NB4 (cell line): ENCODE data around the gene UBE2C.

Source experiments
- DNase-seq: peaks from one replicate; pipeline ENCODE4 v3.0.0; 2010; ENCODE audit warnings: low read depth
- H3K4me3 ChIP-seq: one replicate; pipeline ENCODE4 v1.5.1; 2011; ENCODE audit warnings: mild to moderate bottlenecking, low read depth, low read length, moderate library complexity
- CTCF ChIP-seq: IDR thresholded peaks from one replicate; pipeline ENCODE4 v1.5.1; 2012; ENCODE audit warnings: low read depth, low read length
- MYC ChIP-seq: IDR thresholded peaks from 2 replicates; pipeline ENCODE4 v1.6.1; 2011; ENCODE audit warnings: low read depth, low read length
- POLR2A ChIP-seq: IDR thresholded peaks from 2 replicates; pipeline ENCODE4 v1.6.1; 2011; ENCODE audit warnings: mild to moderate bottlenecking; ENCODE audit not compliant: insufficient read length; ENCODE audit errors: extremely low read depth
- TF ChIP-seq, protein P1 (sequence below): IDR thresholded peaks from 2 replicates; pipeline ENCODE4 v1.6.1; 2011; ENCODE audit warnings: low read depth, low read length

Gene UBE2C

GRCh38 chr20:45861221-45862075, 49.0 kb downstream of the UBE2C start:
- TF ChIP-seq, protein P1, sequence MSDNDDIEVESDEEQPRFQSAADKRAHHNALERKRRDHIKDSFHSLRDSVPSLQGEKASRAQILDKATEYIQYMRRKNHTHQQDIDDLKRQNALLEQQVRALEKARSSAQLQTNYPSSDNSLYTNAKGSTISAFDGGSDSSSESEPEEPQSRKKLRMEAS, result no peak
- TF ChIP-seq MYC, result no peak
- no peak for DNase-seq
- H3K4me3 ChIP-seq, result no peak overlapping the region

DNA sequence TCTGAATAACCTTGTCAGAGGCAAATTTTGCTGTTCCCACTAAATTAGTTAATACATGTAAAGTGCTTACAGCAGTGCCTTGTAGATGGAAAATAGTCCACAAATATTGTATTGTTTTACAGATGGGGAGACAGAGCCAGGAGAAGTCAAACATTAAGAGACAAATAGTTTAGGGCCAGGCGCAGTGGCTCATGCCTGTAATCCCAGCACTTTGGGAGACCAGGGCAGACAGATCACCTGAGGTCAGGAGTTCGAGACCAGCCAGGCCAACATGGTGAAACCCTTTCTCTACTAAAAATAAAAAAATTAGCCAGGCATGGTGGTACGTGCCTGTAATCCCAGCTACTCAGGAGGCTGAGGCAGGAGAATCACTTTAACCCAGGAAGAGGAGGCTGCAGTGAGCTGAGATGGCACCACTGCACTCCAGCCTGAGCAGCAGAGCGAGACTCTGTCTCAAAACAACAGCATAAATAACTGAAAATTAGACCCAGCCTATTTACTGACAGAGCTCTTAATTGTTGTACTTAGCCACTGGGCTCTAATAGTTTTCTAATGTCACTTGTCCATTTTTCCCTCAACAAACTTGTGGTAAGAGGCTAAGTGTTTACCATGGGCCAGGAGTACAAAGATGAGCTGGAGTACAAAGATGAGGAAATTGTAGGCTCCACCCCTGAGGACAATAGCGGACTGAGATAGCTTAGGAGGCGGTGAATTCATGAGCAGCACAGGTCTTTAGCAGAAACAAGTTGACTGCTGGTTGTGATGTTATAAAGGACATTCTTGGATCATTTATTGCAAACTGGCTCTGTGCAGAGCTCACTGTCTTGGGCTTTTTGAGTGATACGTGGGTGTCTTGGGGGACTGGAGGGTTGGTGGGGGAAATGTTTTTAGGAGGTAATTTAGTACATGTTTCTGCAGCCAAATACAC, 51.4 kb downstream of the UBE2C start:
- no peak for DNase-seq
- no peak overlapping the region for H3K4me3 ChIP-seq
- TF ChIP-seq, protein P1, result no peak
- TF ChIP-seq MYC, result no peak

- TF ChIP-seq, protein P1, result no peak
- no peak for TF ChIP-seq POLR2A
- no peak for TF ChIP-seq CTCF
- no peak for TF ChIP-seq MYC
These were observed 54.0 kb downstream of the UBE2C start for GRCh38 chr20:45866454-45866853.

More at GRCh38 chr20:45866454-45866853, 54.0 kb downstream of the UBE2C start:
- no peak for DNase-seq
- H3K4me3 ChIP-seq, result no peak overlapping the region
